Aorta (tissue), 5 donors: ENCODE results near the gene ING3. TPM values are rescaled to one million over a fixed set of nuclear protein-coding genes. Genes with fewer than 3 reads are reported as not detected.
"Not testable (repeated sequence)": the region's sequence is repeated elsewhere in the genome, so short reads cannot be mapped to it uniquely, and the experiment has no call there.

Experiments used
- ATAC-seq: fragments of 200-7000 bp; cut with Tn5 transposase; one replicate; pipeline ENCODE4 v1.9.1; 2022; ENCODE audit warnings: moderate library complexity; ENCODE audit not compliant: low FRiP score
- DNase-seq, 2 donors: peaks; one replicate each; pipeline ENCODE4 v3.0.0-alpha.2; 2020
- H3K27ac ChIP-seq, 2 donors: one replicate each; pipeline ENCODE4 v1.5.1; 2013; ENCODE audit warnings: low read length in 2 of 2, mild to moderate bottlenecking in 2 of 2, moderate library complexity in 2 of 2, control low read depth in 1 of 2, inconsistent platforms in 1 of 2, low read depth in 1 of 2
- H3K27me3 ChIP-seq, 2 donors: one replicate each; pipeline ENCODE4 v1.6.1; 2013; ENCODE audit warnings: control low read depth in 1 of 2, low read length in 1 of 2, mild to moderate bottlenecking in 1 of 2, moderate library complexity in 1 of 2; ENCODE audit not compliant: insufficient read depth in 2 of 2, control insufficient read depth in 1 of 2
- H3K36me3 ChIP-seq, 2 donors: one replicate each; pipeline ENCODE4 v1.6.1; 2013; ENCODE audit warnings: control low read depth in 1 of 2, low read length in 1 of 2, mild to moderate bottlenecking in 1 of 2; ENCODE audit not compliant: insufficient read depth in 2 of 2, control insufficient read depth in 1 of 2
- H3K4me1 ChIP-seq, 2 donors: one replicate each; pipeline ENCODE4 v1.6.1; 2013; ENCODE audit warnings: low read length in 2 of 2, control low read depth in 1 of 2, mild to moderate bottlenecking in 1 of 2, moderate library complexity in 1 of 2; ENCODE audit not compliant: insufficient read depth in 2 of 2, control insufficient read depth in 1 of 2
- H3K4me3 ChIP-seq, 2 donors: one replicate each; pipeline ENCODE4 v1.5.1; 2013; ENCODE audit warnings: low read length in 2 of 2, control low read depth in 1 of 2, mild to moderate bottlenecking in 1 of 2
- H3K9me3 ChIP-seq: one replicate; pipeline ENCODE4 v1.6.1; 2013; ENCODE audit warnings: mild to moderate bottlenecking, low read length; ENCODE audit not compliant: control insufficient read depth
- WGBS, 2 donors: extraction: QIAGEN DNeasy Blood & Tissue Kit; methylation state at CpG; one replicate each; pipeline ENCODE4 v1.1.7; 2013; 5-methylcytosine and 5-hydroxymethylcytosine counted together
- intact Hi-C, 2 donors: fragments of 100-400 bp; cut with DNase I; formaldehyde crosslinking; loops; one replicate each; pipeline versions ENCODE4 v1.14.2 to v1.15.0; 2022
- polyA plus RNA-seq, 2 donors: library from polyadenylated mRNA; stranded (reverse); fragments of 200-250 nt; gene quantifications; one replicate each; pipeline ENCODE4 v1.2.3, GENCODE V29; 2013
- total RNA-seq, 2 donors: library from RNA; stranded (reverse); fragmentation: NEBNext Ultra II Directional; extraction: Animal tissue kit (Norgen Biotek cat#: 25700); gene quantifications; one replicate each; pipeline ENCODE4 v1.2.1, GENCODE V29; 2021
- donor health status: healthy with polysubstance abuse.
- donor health status: Bipolar disorder and iron deficiency.
- donor health status: DM: no; HTN: no; CAD: no.
- donor health status: DM: no; HTN: no; CAD: no.
- donor health status: DM: yes; HTN: yes; CAD: no.

ING3 gene
- total and polyA plus RNA-seq, 4 donors, result 7.5 to 16.0 (median 15.7) TPM

DNA sequence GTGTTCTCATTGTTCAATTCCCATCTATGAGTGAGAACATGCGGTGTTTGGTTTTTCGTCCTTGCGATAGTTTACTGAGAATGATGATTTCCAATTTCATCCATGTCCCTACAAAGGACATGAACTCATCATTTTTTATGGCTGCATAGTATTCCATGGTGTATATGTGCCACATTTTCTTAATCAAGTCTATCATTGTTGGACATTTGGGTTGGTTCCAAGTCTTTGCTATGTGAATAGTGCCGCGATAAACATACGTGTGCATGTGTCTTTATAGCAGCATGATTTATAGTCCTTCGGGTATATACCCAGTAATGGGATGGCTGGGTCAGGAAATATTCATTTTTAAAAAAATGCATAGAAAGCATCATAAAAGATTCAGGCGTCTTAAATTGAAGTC is 33.0 kb downstream of the ING3 start:
- H3K36me3 ChIP-seq, H3K4me3 ChIP-seq, ATAC-seq, intact Hi-C loops, H3K27me3 ChIP-seq, H3K9me3 ChIP-seq, H3K4me1 ChIP-seq, DNase-seq, H3K27ac ChIP-seq: not testable (repeated sequence)
- 93 to 96% methylated on average over 5 of the region's 8 CpGs for WGBS, 2 donors

DNA sequence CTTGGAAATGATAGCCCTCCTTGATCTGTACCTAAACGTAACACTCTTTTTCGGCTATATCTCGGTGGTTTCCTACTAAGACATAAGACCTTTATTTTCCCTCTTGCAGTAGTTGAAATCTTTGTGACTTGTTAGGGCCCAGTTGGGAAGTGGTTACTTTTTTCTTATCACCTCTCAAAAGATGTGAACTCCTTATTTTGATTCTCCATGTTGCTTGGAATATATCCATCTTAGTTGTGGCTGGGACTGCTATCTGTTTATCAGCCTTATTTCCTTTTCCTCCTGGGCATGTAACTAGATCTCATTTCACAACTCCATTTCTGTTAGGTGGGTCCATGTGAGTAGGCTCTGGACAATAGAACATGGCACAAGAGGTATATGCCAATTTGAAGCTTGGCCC is 33.8 kb downstream of the ING3 start:
- H3K9me3 ChIP-seq, result no peaks in the 10 kb centered on the region
- intact Hi-C loops, result no loop called here
- ATAC-seq (no peak), DNase-seq (no peak)
- no peaks in the 10 kb centered on the region for H3K27me3 ChIP-seq
- WGBS, 2 donors, result 95 to 96% methylated on average over 3 of the region's 3 CpGs
- no peak overlapping the region for H3K4me3 ChIP-seq
- H3K27ac ChIP-seq, result no peak overlapping the region
- H3K36me3 ChIP-seq, result no peaks in the 10 kb centered on the region
- H3K4me1 ChIP-seq, result no peaks in the 10 kb centered on the region

DNA sequence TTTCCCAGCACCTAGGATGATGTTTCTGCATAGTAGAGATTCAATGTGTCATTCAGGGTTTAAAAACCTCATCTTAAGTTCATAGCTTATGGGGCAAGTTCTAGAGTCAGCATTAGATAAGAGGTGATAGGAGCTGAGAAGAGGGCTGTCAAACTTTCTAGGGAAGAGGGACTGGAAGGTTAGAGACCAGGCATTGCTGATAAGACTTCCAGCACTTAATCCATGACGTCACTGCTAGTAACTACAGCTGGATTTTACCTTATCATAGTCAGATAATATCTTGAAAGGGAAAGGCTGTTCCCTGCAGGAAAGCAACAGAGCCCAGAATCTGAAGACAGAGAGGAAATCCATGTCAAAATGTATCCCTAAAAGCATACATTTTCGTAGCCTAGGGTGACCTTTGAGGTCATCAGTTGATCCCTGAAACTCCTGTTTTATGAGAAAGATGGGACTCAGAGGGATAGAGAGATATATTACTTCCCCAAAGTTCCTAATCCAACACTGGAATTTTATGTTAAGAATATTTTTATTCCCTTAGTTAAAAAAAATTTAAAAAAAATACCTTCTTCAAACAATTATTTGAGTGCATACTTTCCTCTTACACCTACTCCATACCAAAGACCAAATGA is 34.7 kb downstream of the ING3 start:
- H3K4me3 ChIP-seq, result no peak overlapping the region
- WGBS, 2 donors, result 31 to 44% methylated on average over 2 of the region's 2 CpGs
- intact Hi-C loops, result no loop called here
- no peaks in the 10 kb centered on the region for H3K9me3 ChIP-seq
- H3K36me3 ChIP-seq, result no peaks in the 10 kb centered on the region
- no peaks in the 10 kb centered on the region for H3K27me3 ChIP-seq
- H3K4me1 ChIP-seq, result no peaks in the 10 kb centered on the region
- no peak overlapping the region for H3K27ac ChIP-seq
- DNase-seq, result no peak
- ATAC-seq, result no peak

DNA sequence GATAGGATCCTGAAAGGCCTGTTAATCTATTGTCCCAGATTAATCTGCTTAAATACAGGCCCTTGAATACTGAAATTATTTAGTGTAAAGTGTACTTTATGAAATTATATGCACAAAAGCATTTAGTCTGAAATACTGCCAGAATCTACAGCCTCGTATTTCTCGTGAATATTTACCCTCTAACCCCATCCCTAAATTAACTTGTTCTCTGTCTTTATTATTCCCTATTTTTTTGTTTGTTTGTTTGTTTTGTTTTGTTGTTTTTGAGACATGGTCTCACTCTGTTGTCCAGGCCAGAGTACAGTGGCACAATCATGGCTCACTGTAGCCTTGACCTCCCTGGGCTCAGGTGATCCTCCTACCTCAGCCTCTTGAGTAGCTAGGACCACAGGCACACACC is 35.3 kb downstream of the ING3 start:
- 84 to 91% methylated on average over 2 of the region's 2 CpGs for WGBS, 2 donors
- no peaks in the 10 kb centered on the region for H3K27me3 ChIP-seq
- no peak overlapping the region for H3K4me3 ChIP-seq
- no peak for DNase-seq
- no peaks in the 10 kb centered on the region for H3K9me3 ChIP-seq
- no peak for ATAC-seq
- no peaks in the 10 kb centered on the region for H3K4me1 ChIP-seq
- no peaks in the 10 kb centered on the region for H3K36me3 ChIP-seq
- H3K27ac ChIP-seq, result no peak overlapping the region
- intact Hi-C loops, result loop anchor here in 1 of 2 donors (2.0 kb wide), 1 partner anchor 121 kb away; no protein-coding TSS in a partner anchor

DNA sequence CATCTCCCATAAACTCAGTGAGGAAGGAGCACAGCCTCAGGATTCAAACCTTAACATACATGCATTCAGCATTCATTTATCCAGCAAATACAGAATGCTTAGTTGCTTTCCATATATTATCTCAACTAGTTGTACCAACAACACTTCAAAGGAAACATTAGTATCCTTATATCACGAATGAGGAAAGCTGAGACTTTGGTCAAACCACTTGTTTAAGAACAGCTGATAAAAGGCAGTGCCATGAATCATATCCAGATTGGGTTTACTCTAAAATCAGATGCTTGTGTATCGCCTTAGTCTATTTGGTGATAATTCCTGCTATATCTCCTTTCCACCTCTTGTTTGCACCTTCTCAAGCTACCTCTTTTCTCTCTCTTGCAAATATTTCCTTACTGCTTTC is 36.1 kb downstream of the ING3 start:
- Histone ChIP-seq H3K27ac (no peak overlapping the region), H3K4me3 (no peak overlapping the region), H3K9me3 (no peaks in the 10 kb centered on the region), H3K36me3 (no peaks in the 10 kb centered on the region), H3K27me3 (no peaks in the 10 kb centered on the region), H3K4me1 (no peaks in the 10 kb centered on the region)
- DNase-seq, result no peak
- intact Hi-C loops, result loop anchor here in 1 of 2 donors (2.0 kb wide), 1 partner anchor 120 kb away; no protein-coding TSS in a partner anchor
- ATAC-seq, result no peak
- WGBS, 2 donors, result 84 to 85% methylated on average over 2 of the region's 2 CpGs

DNA sequence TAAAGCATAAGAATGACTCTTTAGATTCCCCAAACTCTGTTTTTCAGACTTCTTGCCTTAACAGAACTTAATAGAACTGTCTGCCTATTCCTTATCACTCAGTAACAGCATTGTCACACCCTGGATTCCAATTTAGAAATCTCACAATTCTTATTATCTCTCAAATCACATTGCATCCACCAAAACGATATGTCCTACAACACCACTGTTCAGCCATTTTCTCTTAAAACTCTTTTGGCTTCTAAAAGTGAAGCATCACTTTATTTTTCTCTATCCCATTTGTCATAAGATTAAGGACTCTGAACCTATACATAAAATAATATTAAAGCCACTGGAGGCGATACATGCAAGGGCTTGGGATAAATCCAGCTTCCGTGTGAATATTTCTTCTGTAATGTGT is 36.7 kb downstream of the ING3 start:
- Histone ChIP-seq H3K9me3 (no peaks in the 10 kb centered on the region), H3K36me3 (no peaks in the 10 kb centered on the region), H3K27ac (no peak overlapping the region), H3K4me1 (no peaks in the 10 kb centered on the region), H3K27me3 (no peaks in the 10 kb centered on the region), H3K4me3 (no peak overlapping the region)
- 1% methylated on average over 3 of the region's 3 CpGs for WGBS, 2 donors
- intact Hi-C loops, result loop anchor here in 1 of 2 donors (2.0 kb wide), 1 partner anchor 120 kb away; no protein-coding TSS in a partner anchor
- ATAC-seq (no peak), DNase-seq (no peak)

DNA sequence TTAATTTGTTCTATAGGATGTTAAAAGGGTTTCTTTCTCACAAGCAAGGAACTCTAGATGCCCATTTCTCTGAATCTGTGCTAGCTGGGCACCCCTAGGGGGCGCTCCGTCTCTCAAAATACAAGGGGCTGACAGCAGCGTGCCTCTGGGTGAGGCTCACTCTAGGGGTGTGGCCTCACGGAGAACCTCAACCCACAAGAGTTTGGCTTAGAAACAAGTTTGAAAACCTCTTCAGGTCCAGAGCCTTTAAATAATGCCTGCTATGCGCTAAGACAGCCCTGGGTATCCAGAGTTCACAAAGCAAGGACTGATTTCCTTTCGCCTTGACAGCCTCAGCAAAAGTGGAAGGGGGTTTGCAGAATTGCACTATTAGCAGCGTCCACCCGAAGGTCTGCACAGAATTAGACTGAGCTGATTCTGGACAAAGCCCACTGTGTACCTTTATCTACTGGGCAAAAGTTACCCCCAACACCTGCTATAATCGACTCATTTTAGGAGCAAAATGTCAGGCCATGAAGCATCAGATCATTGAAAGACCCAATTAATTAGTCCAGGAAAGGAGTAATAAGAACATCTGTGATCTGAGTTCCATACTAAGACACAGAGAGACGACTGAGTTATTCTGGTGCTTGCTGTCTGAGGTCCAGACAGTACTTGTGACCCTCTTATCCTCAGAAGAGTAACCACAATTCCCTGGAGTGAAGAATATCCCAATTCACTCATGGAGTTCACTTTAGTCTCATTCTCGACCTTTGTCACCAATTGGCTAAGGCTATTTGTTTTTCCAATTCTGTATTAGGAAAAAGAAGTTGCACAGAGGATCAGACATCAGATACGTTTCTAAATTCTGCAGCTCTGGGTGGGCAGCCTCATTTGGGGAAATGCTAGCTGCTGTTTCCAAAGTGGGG is 37.4 kb downstream of the ING3 start:
- peak; percentile 95 for ATAC-seq

DNA sequence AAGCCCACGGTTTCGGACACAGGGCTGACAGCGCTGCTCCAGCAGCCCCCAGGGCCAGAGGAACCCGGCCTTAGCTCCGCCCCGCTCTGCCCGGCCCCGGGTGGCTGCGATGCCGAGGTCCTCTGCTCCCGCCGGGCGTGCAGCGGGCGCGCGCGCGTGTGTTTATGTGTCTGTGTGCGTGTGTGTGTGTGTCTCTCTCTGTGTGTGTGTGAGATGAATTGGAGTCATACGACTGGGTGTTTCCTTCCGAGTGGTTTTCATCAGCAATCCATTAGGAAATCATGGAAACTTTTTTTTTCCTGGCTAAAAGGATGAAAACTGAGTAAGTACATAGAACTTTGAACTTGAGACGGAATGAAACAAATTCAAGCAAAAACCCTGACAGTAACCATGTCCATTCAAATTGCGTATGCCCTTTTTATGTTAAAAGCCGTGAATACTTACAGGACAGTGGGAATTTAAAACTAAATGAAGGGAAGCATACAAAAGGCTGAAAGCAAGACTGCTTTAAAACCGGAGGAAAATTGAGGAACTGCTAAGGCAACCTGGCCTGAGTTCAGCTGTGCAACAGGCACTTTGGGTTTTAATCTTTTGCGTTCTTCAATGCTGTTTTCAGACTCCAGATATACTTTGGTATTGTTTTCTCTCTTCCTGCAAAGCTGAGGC is 38.1 kb downstream of the ING3 start, which contains the start of gene CPED1:
Gene CPED1, plus strand, starts transcription at position 121 of the 666 bp plus-strand sequence. CDS start 911 bp downstream, outside the sequence.
- Histone ChIP-seq H3K36me3 (no peaks in the 10 kb centered on the region), H3K27me3 (no peaks in the 10 kb centered on the region), H3K9me3 (no peaks in the 10 kb centered on the region), H3K4me3 (peak within 1 kb of the TSS; percentile 93 to 94), H3K27ac (peak within 1 kb of the TSS; percentile 81 to 89), H3K4me1 (peaks cover 0 to 2% of the 10 kb centered on the region in 2 donors)
- DNase-seq (peak; percentile 90 to 93), ATAC-seq (peak; percentile 94)
- intact Hi-C loops, result loop anchor here (2.0 kb wide), 3 partner anchors 90 to 118 kb away; no protein-coding TSS in a partner anchor
- 0 to 1% methylated on average over 27 of the region's 27 CpGs for WGBS, 2 donors

More for the DNA sequence above, 37.4 kb downstream of the ING3 start:
- no peaks in the 10 kb centered on the region for H3K36me3 ChIP-seq
- intact Hi-C loops, result loop anchor here (2.0 kb wide), 3 partner anchors 91 to 119 kb away; no protein-coding TSS in a partner anchor
- peak overlapping the region; percentile 36 to 89 for H3K27ac ChIP-seq
- H3K27me3 ChIP-seq, result no peaks in the 10 kb centered on the region
- H3K4me3 ChIP-seq, result peak overlapping the region; percentile 93 to 94
- H3K9me3 ChIP-seq, result no peaks in the 10 kb centered on the region
- peaks cover 0 to 2% of the 10 kb centered on the region in 2 donors for H3K4me1 ChIP-seq
- WGBS, 2 donors, result 0% methylated on average over 12 of the region's 12 CpGs
- DNase-seq, result peak; percentile 95 to 96
